Measurements from ENCODE around the gene TCP1. TPM values are rescaled to one million over a fixed set of nuclear protein-coding genes. Genes with fewer than 3 reads are reported as not detected.

Gene TCP1
- total and polyA plus RNA-seq, 2 of the 13 experiments (the other 11 are each of a cell fraction or from before 2014, with no cell fraction given), result 116 to 553 TPM

DNA sequence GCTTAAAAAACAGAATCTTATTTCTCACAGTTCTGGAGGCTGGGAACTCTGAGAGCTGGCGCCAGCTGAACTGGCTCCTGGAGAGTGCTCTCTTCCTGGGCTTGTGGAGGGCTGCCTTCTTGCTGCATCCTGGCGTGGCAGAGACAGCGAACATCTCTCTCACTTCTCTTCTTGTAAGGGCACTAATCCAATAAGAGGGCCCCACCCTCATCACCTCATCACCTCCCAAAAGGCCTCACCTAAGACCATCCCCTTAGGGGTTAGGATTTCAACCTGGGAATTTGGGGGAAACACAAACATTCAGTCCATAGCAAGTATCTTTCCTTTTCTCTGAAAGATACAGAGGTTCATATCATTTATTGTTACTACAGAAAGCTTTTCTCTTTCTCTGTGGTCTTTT is 34.6 kb upstream of the TCP1 start:
- peaks cover 26% of the 10 kb centered on the region for H3K4me1 ChIP-seq (ENCODE audit: insufficient read depth, low read length)
- H3K79me2 ChIP-seq (ENCODE audit: insufficient read depth, low read length), result no peaks in the 10 kb centered on the region
- ChIA-PET POLR2A (no interaction called here), CTCF (ENCODE audit: low intra/inter-chr PET ratio, low total read pairs) (no interaction called here)
- H2AFZ ChIP-seq (ENCODE audit: low read length), result no peak overlapping the region
- in situ Hi-C loops (cut with HindIII; ENCODE audit: extremely low pct_ligation_motif_present, low pct_unique_long_range_greater_than_20kb), result no loop called here
- DNase-seq (ENCODE audit: low spot score) (no peak), FAIRE-seq (no peak), ATAC-seq (no peak)
- WGBS (ENCODE audit: low lambda C conversion rate), result 47% methylated on average over 3 of the region's 3 CpGs
- intact Hi-C loops (cut with micrococcal nuclease; ENCODE audit: unreplicated experiment), result no loop called here
- H3K9ac ChIP-seq (ENCODE audit: insufficient read depth, low read depth, low read length), result no peak overlapping the region
- H4K20me1 ChIP-seq (ENCODE audit: insufficient read depth, low read length), result no peaks in the 10 kb centered on the region
- TF ChIP-seq ZNF264 (CRISPR knock-in tag; IDR thresholded peaks at IDR 0.05) (peak; percentile 92), ADNP (CRISPR knock-in tag; IDR thresholded peaks at IDR 0.05) (no peak)
- no peak overlapping the region for H3K4me2 ChIP-seq (ENCODE audit: low read depth, low read length)
- no peak overlapping the region for H3K27ac ChIP-seq (ENCODE audit: extremely low read length, insufficient read depth, low read length)
- no peaks in the 10 kb centered on the region for H3K9me3 ChIP-seq (ENCODE audit: low read length)
- H3K4me3 ChIP-seq (replicated peaks in 1 of 3; ENCODE audit: insufficient read depth in 1 of 3, low read depth in 2 of 3, low read length in 3 of 3), result no peak overlapping the region
- no TSS peak for BruUV-seq (replicated peaks)
- H3K36me3 ChIP-seq (replicated peaks in 1 of 2; ENCODE audit: control insufficient read depth in 1 of 2, insufficient read depth in 2 of 2, low read length in 2 of 2), result no peaks in the 10 kb centered on the region
- peaks cover 14 to 64% of the 10 kb centered on the region in 2 experiments for H3K27me3 ChIP-seq (ENCODE audit: control insufficient read depth in 1 of 2, insufficient read depth in 2 of 2, low read length in 2 of 2)

GRCh38 chr6:159821726-159822125 is 32.3 kb upstream of the TCP1 start:
- H3K79me2 ChIP-seq (ENCODE audit: insufficient read depth, low read length), result no peaks in the 10 kb centered on the region
- H3K4me3 ChIP-seq (replicated peaks in 1 of 3; ENCODE audit: insufficient read depth in 1 of 3, low read depth in 2 of 3, low read length in 3 of 3), result 0 out of 6 replicates have a peak overlapping the region, but pooled peaks of 1 of the 3 experiments have one; percentile 35
- ATAC-seq (peak; percentile 9), FAIRE-seq (no peak), DNase-seq (ENCODE audit: low spot score) (no peak)
- H3K4me1 ChIP-seq (ENCODE audit: insufficient read depth, low read length), result peaks cover 26% of the 10 kb centered on the region
- no peaks in the 10 kb centered on the region for H3K9me3 ChIP-seq (ENCODE audit: low read length)
- ChIA-PET CTCF (ENCODE audit: low intra/inter-chr PET ratio, low total read pairs) (no interaction called here), POLR2A (interaction anchor here (2.4 kb wide), 1 partner anchor 31 kb away, joined by 14 read pairs; the partner anchor contains the start of genes MRPL18 and TCP1)
- no peaks in the 10 kb centered on the region for H4K20me1 ChIP-seq (ENCODE audit: insufficient read depth, low read length)
- BruUV-seq (replicated peaks), result no TSS peak
- H3K27me3 ChIP-seq (ENCODE audit: control insufficient read depth in 1 of 2, insufficient read depth in 2 of 2, low read length in 2 of 2), result peaks cover 16 to 75% of the 10 kb centered on the region in 2 experiments
- WGBS (ENCODE audit: low lambda C conversion rate), result 76% methylated on average over 7 of the region's 10 CpGs
- intact Hi-C loops (cut with micrococcal nuclease; ENCODE audit: unreplicated experiment), result no loop called here
- TF ChIP-seq CHD2 (IDR thresholded peaks at IDR 0.05; ENCODE audit: low read depth, low read length) (no peak), HNF1B (CRISPR knock-in tag; IDR thresholded peaks at IDR 0.05) (no peak), ZNF768 (CRISPR knock-in tag; IDR thresholded peaks at IDR 0.05) (peak; percentile 34; the same call in 1 of the 2 replicates), MIER3 (CRISPR knock-in tag; IDR thresholded peaks at IDR 0.05; ENCODE audit: borderline replicate concordance) (no peak), FOXM1 (CRISPR knock-in tag; IDR thresholded peaks at IDR 0.05) (peak; percentile 23; the same call in 1 of the 2 replicates)
- in situ Hi-C loops (cut with HindIII; ENCODE audit: extremely low pct_ligation_motif_present, low pct_unique_long_range_greater_than_20kb), result no loop called here
- H3K9ac ChIP-seq (ENCODE audit: insufficient read depth, low read depth, low read length), result no peak overlapping the region
- no peak overlapping the region for H3K27ac ChIP-seq (ENCODE audit: extremely low read length, insufficient read depth, low read length)
- 0 out of 2 replicates have a peak overlapping the region, but pooled peaks have one; percentile 53 for H3K4me2 ChIP-seq (ENCODE audit: low read depth, low read length)
- no peak overlapping the region for H2AFZ ChIP-seq (ENCODE audit: low read length)
- no peaks in the 10 kb centered on the region for H3K36me3 ChIP-seq (replicated peaks in 1 of 2; ENCODE audit: control insufficient read depth in 1 of 2, insufficient read depth in 2 of 2, low read length in 2 of 2)

Measured in HepG2 (cell line).